Stimulated activated CD4-positive, alpha-beta T cell treated with anti-CD3 and anti-CD28 coated beads, Interleukin-1b, Interleukin-23, amount 100 ng/mL, for 48 hours (primary cell): ENCODE data around the gene MYRIP.
"Not testable (repeated sequence)": the region's sequence is repeated elsewhere in the genome, so short reads cannot be mapped to it uniquely, and the experiment has no call there.

Experiments used
- DNase-seq: peaks from one replicate; pipeline ENCODE4 v3.0.0-alpha.2; 2020

Gene MYRIP

DNA sequence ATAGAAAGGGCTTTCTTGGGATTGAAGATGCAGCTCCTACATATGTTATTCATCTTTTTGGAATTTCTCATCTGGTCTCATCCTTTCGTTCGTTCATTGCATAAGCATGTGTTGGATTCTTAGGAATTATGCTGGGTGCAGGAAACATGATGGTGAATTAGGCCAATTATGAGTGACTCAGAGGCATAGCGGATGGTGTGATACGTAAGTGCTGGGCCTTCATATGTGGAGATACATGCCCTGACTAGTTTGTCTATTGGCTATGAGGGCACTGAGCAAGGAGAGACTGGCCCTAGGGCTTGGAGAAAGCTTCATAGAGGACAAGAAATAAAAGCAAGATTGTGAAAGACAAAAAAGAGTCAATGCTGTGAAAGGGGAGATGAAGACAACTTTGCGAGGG, 235.1 kb downstream of the MYRIP start:
- no peak for DNase-seq

- no peak for DNase-seq
Measured at GRCh38 chr3:40045051-40045450, 235.6 kb downstream of the MYRIP start.

GRCh38 chr3:40046149-40046548, 236.7 kb downstream of the MYRIP start:
- DNase-seq = no peak

- DNase-seq = no peak
Measured at GRCh38 chr3:40047406-40047805, 238.0 kb downstream of the MYRIP start.

DNA sequence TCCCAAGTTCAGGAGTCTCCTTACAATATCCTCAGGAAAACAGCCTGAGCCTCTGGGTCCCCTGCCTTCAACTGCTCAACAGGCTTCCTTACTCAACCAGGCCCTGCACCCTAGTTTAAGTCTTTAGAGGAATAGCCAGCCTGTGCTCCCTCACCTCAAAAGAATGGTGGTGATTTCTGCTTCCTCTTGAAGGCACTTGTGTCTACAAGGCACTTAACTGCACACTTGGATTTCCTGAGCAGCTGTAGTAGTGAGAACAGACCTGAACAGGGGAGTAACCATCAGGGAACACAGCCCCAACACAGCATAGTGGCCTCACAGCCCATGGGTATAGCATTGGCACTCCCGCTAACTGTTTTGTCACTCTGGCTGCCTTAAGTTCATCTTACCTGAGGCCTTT, 244.3 kb downstream of the MYRIP start:
- no peak for DNase-seq

DNA sequence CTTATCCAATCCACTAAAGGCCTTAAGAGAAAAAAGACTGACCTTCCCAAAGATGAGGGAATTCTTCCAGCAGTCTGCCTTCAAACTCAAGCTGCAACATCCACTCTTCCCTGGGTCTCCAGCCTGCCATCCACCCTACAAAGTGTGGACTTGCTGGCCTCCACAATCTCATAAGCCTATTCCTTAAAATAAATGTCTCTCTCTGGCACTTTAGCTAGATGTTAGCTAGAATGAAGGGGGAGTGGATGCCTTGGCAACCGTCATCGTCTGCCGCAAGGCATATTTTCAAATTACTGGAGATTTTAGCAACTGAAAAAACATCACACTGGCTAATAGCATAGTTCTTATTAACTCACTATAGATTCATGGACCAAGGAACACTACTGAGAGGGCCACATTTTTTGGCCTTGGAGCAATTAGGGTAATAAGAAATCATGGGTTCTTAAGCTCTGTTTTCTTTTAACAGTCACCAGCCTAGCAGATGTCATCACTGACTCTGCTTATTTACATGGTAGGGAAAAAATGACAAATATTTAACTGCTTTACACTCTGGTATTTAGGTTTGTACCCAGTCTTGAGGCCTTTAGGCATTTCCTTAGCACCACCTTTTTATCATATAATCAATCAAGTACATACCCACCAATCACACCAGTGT, 245.3 kb downstream of the MYRIP start:
- DNase-seq = no peak

- no peak for DNase-seq
Measured at GRCh38 chr3:40055361-40055760, 246.0 kb downstream of the MYRIP start.

DNA sequence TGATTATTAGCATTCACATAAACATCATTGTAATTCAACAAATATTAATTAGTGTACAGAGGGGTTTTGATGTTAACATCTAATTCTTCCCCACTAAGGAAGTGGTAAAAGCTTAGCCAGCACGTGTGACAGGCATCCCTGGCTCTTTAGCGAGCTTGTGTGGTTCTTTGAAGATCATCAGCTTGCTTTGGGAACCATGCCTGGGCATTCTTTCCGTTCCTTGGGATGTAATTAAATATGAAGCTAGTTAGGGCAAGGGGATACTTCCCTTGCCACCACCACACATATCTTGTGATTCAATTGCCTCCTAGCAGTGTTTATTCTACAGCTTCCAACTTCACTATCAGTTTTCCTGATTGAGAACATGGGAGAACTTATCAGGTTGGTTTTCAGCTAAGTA, 246.5 kb downstream of the MYRIP start:
- DNase-seq = no peak

DNA sequence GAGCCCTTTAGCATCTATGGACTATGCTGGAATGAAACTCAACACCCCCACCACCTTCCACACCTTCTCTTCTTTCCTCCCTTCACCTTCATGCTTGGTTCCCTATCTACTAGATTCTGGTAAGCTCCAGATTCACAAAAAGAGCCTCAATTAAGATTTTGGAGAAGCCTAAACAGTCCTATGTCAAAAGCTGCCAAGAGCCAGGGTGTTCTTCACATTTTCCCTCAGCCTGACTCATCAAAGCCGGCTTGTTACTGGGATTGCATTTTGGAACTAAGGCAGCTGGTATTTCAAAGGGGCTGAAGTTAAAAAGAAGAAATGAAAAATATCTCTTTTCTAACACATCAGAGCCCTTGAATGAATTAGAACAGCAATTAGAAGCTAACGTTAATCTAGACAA, 247.7 kb downstream of the MYRIP start:
- no peak for DNase-seq

DNA sequence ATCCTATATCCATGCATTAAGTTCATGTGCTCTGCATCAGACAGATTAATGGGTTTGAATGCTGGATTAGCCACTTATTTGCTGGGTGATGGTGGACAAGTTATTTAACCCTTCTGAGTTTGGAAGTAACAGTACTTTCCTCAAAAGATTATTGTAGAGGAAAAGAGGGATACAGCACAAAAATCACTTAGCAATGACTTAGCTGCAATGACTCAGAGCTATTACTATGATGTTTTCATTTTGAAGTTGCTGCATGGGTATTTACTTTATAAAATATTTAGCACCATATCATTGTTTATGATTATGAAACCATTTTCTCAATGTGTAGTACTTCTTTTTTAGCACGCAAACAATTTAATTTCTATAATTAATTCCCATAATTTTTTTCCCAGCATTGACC, 248.4 kb downstream of the MYRIP start:
- DNase-seq = no peak

- DNase-seq = no peak
Measured at GRCh38 chr3:40068636-40069035, 259.2 kb downstream of the MYRIP start.

GRCh38 chr3:40070816-40071215, 261.4 kb downstream of the MYRIP start:
- no peak for DNase-seq

GRCh38 chr3:40071683-40072238, 262.4 kb downstream of the MYRIP start:
- no peak for DNase-seq

DNA sequence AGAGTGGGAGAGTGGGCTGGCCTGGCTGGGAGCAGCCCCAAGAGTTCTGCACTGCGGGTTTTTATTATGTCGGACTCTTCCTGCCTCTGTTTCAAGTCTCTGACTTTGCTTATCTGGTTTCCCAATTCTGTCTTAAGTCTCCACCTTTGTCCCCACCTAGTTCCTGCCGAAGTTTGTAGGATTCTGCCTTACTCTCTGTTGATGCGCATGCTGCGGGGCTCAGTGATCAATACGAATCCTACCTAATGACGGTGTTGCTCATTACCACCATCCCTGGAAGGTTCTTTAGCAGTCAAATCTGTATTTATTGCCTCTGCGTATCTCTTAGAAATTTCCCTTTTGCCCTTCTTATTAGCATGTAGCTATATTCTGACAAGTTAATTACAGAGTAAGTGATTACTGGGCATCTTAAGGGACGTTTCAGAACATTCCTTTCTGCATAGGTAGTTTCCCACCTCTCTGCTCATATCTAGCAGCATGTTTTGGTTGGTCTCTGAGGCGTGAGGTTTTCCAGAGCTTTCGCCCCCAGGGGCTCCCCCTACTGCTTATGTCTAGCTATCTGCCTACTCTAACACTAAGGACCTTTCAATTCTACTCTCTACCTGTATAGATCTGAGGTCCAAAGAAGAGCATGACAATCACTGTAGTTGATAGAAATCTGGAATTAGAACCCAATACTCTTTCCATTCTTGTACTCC, 264.1 kb downstream of the MYRIP start:
- DNase-seq = no peak

- not testable (repeated sequence) for DNase-seq
Measured at GRCh38 chr3:40077139-40077538, 267.7 kb downstream of the MYRIP start.

- DNase-seq = not testable (repeated sequence)
Measured at GRCh38 chr3:40077828-40078492, 268.6 kb downstream of the MYRIP start.

GRCh38 chr3:40078590-40078989, 269.2 kb downstream of the MYRIP start:
- no peak for DNase-seq

DNA sequence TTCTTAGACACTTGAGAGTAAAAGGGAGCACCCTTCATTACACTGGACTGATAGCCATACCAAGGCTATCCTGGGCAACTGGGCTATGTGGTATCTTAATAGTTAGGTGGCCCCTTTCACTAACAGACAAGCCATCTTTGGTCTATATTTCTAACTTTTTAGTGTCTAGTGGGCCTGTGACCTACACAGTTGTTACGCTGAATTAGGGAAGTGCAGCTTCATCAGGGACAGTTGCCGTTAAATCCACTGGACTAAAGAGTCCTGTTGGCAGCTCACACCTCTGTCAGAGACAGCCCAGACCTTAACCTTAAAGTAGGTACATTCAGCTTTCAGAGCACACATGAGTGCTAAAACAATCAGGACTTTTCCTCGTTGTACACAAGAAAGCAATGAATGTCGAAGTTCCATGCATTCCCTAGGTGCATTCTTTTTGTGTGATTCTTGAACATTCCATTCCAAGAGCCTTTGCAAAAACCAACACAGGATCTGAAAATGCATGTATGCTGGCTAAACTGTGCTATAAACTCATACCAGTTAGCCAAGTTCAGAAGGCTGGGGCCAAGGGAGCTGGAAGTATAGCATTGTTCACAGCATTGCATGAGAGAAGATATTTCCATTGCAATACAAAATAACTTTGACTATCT, 269.9 kb downstream of the MYRIP start:
- no peak for DNase-seq

- DNase-seq = no peak
Measured at GRCh38 chr3:40079847-40080240, 270.4 kb downstream of the MYRIP start.

- no peak for DNase-seq
Measured at GRCh38 chr3:40083066-40083465, 273.7 kb downstream of the MYRIP start.

GRCh38 chr3:40084424-40084823, 275.0 kb downstream of the MYRIP start:
- not testable (repeated sequence) for DNase-seq

DNA sequence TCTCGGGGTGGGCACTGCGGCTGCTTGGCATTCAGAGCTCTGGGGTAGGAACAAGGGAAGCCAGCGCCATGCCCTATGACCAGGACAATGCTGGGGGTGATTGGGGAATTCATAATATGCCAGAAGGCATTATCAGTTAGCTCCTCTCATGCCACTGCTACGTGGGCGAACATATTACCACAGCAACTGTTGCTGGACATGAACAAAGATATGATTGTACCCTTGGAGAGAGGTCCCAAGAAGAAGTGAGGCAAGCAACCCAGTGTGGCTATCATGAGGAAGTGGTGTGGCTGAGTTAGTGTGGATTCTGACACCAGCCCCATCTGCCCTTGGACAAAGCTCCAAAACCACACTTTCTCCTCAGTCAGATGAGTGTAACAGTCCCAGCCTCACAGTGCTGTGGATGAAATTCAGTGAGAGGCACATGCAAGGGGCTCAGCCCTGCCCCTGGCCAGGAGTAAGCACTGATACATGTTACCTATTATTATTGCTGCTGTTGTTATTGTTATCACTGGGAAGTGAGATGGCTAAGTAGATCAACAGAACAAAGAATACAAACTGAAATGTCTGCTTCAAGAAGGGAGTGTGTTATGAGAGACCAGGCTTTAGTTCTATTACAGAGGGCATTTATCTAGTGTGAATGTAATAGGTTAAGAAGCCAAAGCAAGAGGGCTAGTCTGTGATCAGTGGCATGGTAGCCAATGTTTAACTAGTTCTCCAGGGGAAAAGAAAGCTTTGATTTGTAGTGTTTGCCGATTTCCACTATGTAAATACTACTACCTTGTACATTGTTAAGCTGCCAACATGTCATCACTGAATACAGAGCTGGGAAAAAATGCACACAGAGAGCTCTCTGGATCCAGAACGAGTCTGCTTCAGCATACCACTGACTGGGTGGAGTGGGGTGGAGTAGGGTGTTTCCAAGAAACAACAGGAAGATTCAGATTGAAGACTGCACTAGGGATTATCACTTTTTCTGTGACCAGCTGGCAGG, 277.8 kb downstream of the MYRIP start:
- no peak for DNase-seq
